Keratinocyte (primary cell): ENCODE data around the gene HERC2. TPM values are rescaled to one million over a fixed set of nuclear protein-coding genes. Genes with fewer than 3 reads are reported as not detected.
"Not testable (repeated sequence)": the region's sequence is repeated elsewhere in the genome, so short reads cannot be mapped to it uniquely, and the experiment has no call there.

Experiments used
- DNase-seq: peaks from one replicate; pipeline ENCODE4 v3.0.0-alpha.2; 2011; ENCODE audit warnings: low read depth, missing footprints, low spot score
- FAIRE-seq: peaks from 2 replicates; lab custom pipeline; 2011; peaks lifted over from hg19 to GRCh38; lab: Jason Lieb, UNC
- H2AFZ ChIP-seq: 2 replicates; pipeline ENCODE4 v1.6.0; 2012; ENCODE audit warnings: low read length, control low read depth, inconsistent platforms; ENCODE audit not compliant: control insufficient read depth
- H3K27ac ChIP-seq: 2 replicates; pipeline ENCODE4 v1.5.1; 2011; ENCODE audit warnings: low read length; ENCODE audit not compliant: control insufficient read depth, insufficient read depth
- H3K27me3 ChIP-seq: 3 replicates; pipeline ENCODE4 v1.6.0; 2011; ENCODE audit warnings: low read length; ENCODE audit not compliant: control insufficient read depth, insufficient read depth; ENCODE audit errors: extremely low read depth
- H3K36me3 ChIP-seq, 2 experiments: 2 replicates in 1 of 2; 3 replicates in 1 of 2; pipeline ENCODE4 v1.5.1; 2011; ENCODE audit warnings: low read length in 2 of 2, mild to moderate bottlenecking in 1 of 2; ENCODE audit not compliant: control insufficient read depth in 2 of 2, insufficient read depth in 2 of 2; ENCODE audit errors: extremely low read depth in 1 of 2
- H3K4me1 ChIP-seq: 3 replicates; pipeline ENCODE4 v1.5.1; 2011; ENCODE audit warnings: low read length; ENCODE audit not compliant: control insufficient read depth, insufficient read depth; ENCODE audit errors: extremely low read depth
- H3K4me2 ChIP-seq: 3 replicates; pipeline ENCODE4 v1.6.0; 2011; ENCODE audit warnings: low read depth, low read length; ENCODE audit not compliant: control insufficient read depth, insufficient read depth; ENCODE audit errors: extremely low read depth
- H3K4me3 ChIP-seq, 3 experiments: fragments of 200-600 bp in 1 of 3; sonication (generic) in 1 of 3; 2 replicates in 2 of 3; 3 replicates in 1 of 3; pipeline ENCODE4 v1.5.1; 2011 to 2016; ENCODE audit warnings: low read length in 3 of 3, mild to moderate bottlenecking in 3 of 3, control low read depth in 2 of 3, inconsistent platforms in 1 of 3, low read depth in 1 of 3, mixed read lengths in 1 of 3, mixed run types in 1 of 3, moderate library complexity in 1 of 3; ENCODE audit not compliant: control insufficient read depth in 2 of 3, insufficient read depth in 2 of 3; ENCODE audit errors: extremely low read depth in 1 of 3
- H3K79me2 ChIP-seq: 2 replicates; pipeline ENCODE4 v1.6.0; 2012; ENCODE audit warnings: low read length; ENCODE audit not compliant: control insufficient read depth, insufficient read depth
- H3K9ac ChIP-seq: 3 replicates; pipeline ENCODE4 v1.6.0; 2011; ENCODE audit warnings: low read length; ENCODE audit not compliant: control insufficient read depth, insufficient read depth; ENCODE audit errors: extremely low read depth
- H3K9me1 ChIP-seq: 3 replicates; pipeline ENCODE4 v1.6.0; 2011; ENCODE audit warnings: low read length; ENCODE audit not compliant: control insufficient read depth, insufficient read depth; ENCODE audit errors: extremely low read depth
- H3K9me3 ChIP-seq: 2 replicates; pipeline ENCODE4 v1.5.1; 2012; ENCODE audit warnings: low read depth, low read length; ENCODE audit not compliant: control insufficient read depth
- H4K20me1 ChIP-seq: 3 replicates; pipeline ENCODE4 v1.6.0; 2011; ENCODE audit warnings: low read length; ENCODE audit not compliant: control insufficient read depth, insufficient read depth; ENCODE audit errors: extremely low read depth
- dilution Hi-C: fragments of 300-500 bp; cut with MboI; formaldehyde crosslinking; loops from one replicate; pipeline ENCODE4 v1.7.0; 2020; ENCODE audit warnings: low sequenced_read_pairs; ENCODE audit not compliant: extremely low pct_ligation_motif_present
- polyA plus RNA-seq, 5 experiments: library from polyadenylated mRNA; depleted of rRNA in 3 of 5; stranded (reverse) in 3 of 5; stranded (forward) in 1 of 5; unstranded in 1 of 5; fragments of >200 nt; gene quantifications; 1 replicate in 1 of 5; 2 replicates in 3 of 5; 3 replicates in 1 of 5; pipeline versions ENCODE4 v1.2.1 to v1.2.3, GENCODE V29; 2011 to 2012; ENCODE audit warnings: missing spikeins in 2 of 5, low read depth in 1 of 5, low replicate concordance in 1 of 5

Gene HERC2
- polyA plus RNA-seq, 1 donor (not counting 4 experiments of a cell fraction or from before 2014, with no cell fraction given) = 12.4 TPM

- H3K9ac ChIP-seq, dilution Hi-C loops, FAIRE-seq, H3K9me1 ChIP-seq, H3K27me3 ChIP-seq, H3K4me1 ChIP-seq, H4K20me1 ChIP-seq, H2AFZ ChIP-seq, H3K4me3 ChIP-seq, H3K9me3 ChIP-seq, DNase-seq, H3K36me3 ChIP-seq, H3K27ac ChIP-seq, H3K4me2 ChIP-seq: not testable (repeated sequence)
- H3K79me2 ChIP-seq = peaks cover 22% of the 10 kb centered on the region
Measured at GRCh38 chr15:28319725-28320124, 2.3 kb downstream of the HERC2 start.

- H3K27me3 ChIP-seq, H3K4me2 ChIP-seq, H3K4me3 ChIP-seq, dilution Hi-C loops, H3K9me3 ChIP-seq, H4K20me1 ChIP-seq, DNase-seq, FAIRE-seq, H3K4me1 ChIP-seq, H3K9ac ChIP-seq, H3K9me1 ChIP-seq, H3K27ac ChIP-seq, H3K36me3 ChIP-seq, H2AFZ ChIP-seq: not testable (repeated sequence)
- peaks cover 25% of the 10 kb centered on the region for H3K79me2 ChIP-seq
Measured at GRCh38 chr15:28318828-28319227, 3.2 kb downstream of the HERC2 start.

GRCh38 chr15:28318122-28318521 is 3.9 kb downstream of the HERC2 start:
- H3K27ac ChIP-seq, H4K20me1 ChIP-seq, dilution Hi-C loops, H3K4me1 ChIP-seq, H3K9ac ChIP-seq, H3K27me3 ChIP-seq, H3K9me1 ChIP-seq, H3K9me3 ChIP-seq, H3K36me3 ChIP-seq, H3K4me3 ChIP-seq, DNase-seq, FAIRE-seq, H3K4me2 ChIP-seq, H2AFZ ChIP-seq: not testable (repeated sequence)
- H3K79me2 ChIP-seq = peaks cover 25% of the 10 kb centered on the region

- H3K27me3 ChIP-seq, H3K4me3 ChIP-seq, H3K36me3 ChIP-seq, H4K20me1 ChIP-seq, H3K4me2 ChIP-seq, DNase-seq, H2AFZ ChIP-seq, H3K9me1 ChIP-seq, H3K4me1 ChIP-seq, FAIRE-seq, H3K9ac ChIP-seq, dilution Hi-C loops, H3K9me3 ChIP-seq, H3K27ac ChIP-seq: not testable (repeated sequence)
- H3K79me2 ChIP-seq = peaks cover 25% of the 10 kb centered on the region
Measured at GRCh38 chr15:28316958-28317357, 5.0 kb downstream of the HERC2 start.

GRCh38 chr15:28310454-28310853 is 11.5 kb downstream of the HERC2 start:
- DNase-seq, H3K79me2 ChIP-seq, dilution Hi-C loops, H4K20me1 ChIP-seq, H3K27me3 ChIP-seq, H3K4me3 ChIP-seq, H3K4me2 ChIP-seq, H2AFZ ChIP-seq, H3K4me1 ChIP-seq, H3K9ac ChIP-seq, H3K9me3 ChIP-seq, H3K36me3 ChIP-seq, H3K27ac ChIP-seq, H3K9me1 ChIP-seq, FAIRE-seq: not testable (repeated sequence)
